ENCODE data around the gene GNG13. TPM values are rescaled to one million over a fixed set of nuclear protein-coding genes. Genes with fewer than 3 reads are reported as not detected.

The GNG13 gene
- total and polyA plus RNA-seq, 2 of the 4 experiments (the other 2 are of a cell fraction) = not detected

DNA sequence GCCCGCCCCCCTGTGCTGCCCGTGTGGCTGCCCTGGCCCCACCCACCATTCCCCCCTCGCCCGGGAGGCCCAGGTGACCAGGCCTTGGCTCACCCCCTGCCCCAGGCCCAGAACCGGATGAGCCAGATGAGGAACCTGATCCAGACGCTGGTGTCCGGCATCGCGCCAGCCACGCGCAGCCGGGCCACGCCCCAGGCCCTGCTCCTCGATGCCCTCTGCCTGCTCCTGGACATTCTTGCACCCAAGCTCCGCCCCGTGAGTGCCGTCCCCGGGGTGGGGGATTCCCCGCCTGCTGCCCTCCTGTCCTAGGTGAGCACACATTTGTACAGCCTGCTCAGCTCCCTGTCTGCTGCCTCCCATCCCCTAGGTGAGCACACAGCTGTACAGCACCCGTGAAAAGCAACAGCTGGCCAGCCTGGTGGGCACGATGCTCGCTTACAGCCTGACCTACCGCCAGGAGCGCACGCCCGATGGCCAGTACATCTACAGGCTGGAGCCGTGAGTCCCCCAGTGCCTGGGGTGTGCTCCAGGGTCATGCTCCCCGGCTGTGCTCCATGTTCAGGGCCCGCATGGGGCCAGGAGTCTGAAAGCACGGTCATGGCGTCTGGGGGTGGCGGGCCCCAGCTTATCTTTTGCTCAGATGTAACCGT lies 4.8 kb downstream of the GNG13 start:
- H3K18ac ChIP-seq (ENCODE audit: low read depth, low read length) = no peak overlapping the region

More for the DNA sequence above, 4.8 kb downstream of the GNG13 start:
- Histone ChIP-seq H3K14ac (replicated peaks; ENCODE audit: low read depth, low read length) (no peak overlapping the region), H4K8ac (ENCODE audit: low read depth in 2 of 2, low read length in 2 of 2) (no peak overlapping the region), H3K79me1 (ENCODE audit: low read depth in 1 of 2, low read length in 2 of 2) (no peaks in the 10 kb centered on the region), H2BK5ac (ENCODE audit: low read depth, low read length, poor library complexity, severe bottlenecking) (no peak overlapping the region), H2BK120ac (ENCODE audit: low read depth, low read length) (no peak overlapping the region), H4K91ac (ENCODE audit: insufficient read depth, low read depth, low read length) (no peak overlapping the region), H3K4ac (ENCODE audit: low read depth, low read length) (no peak overlapping the region), H3K27ac (ENCODE audit: insufficient read depth, low read length) (no peak overlapping the region), H2AK5ac (ENCODE audit: low read depth, low read length) (no peak overlapping the region), H3K27me3 (ENCODE audit: control insufficient read depth, insufficient read depth, low read length) (peaks cover 10% of the 10 kb centered on the region; the same call in 1 of the 2 replicates), H2AFZ (replicated peaks; ENCODE audit: low read length, poor library complexity) (no peak overlapping the region), H3K4me2 (ENCODE audit: low read depth, low read length) (no peak overlapping the region), H3K4me1 (ENCODE audit: control insufficient read depth, insufficient read depth, low read length) (no peaks in the 10 kb centered on the region), H4K5ac (ENCODE audit: low read depth, low read length) (no peak overlapping the region), H3K9me3 (ENCODE audit: control insufficient read depth, insufficient read depth, low read length) (no peaks in the 10 kb centered on the region), H3K36me3 (ENCODE audit: control insufficient read depth, insufficient read depth, low read length) (peaks cover 10% of the 10 kb centered on the region), H3K9ac (ENCODE audit: low read depth, low read length) (no peak overlapping the region), H2BK20ac (ENCODE audit: low read depth, low read length) (no peak overlapping the region), H2AK9ac (replicated peaks; ENCODE audit: low read depth, low read length, poor library complexity) (no peak overlapping the region), H3K4me3 (ENCODE audit: insufficient read depth, low read depth, low read length) (no peak overlapping the region), H3K56ac (ENCODE audit: extremely low read depth, insufficient read depth, low read length) (no peak overlapping the region), H3K23ac (ENCODE audit: low read depth, low read length) (no peak overlapping the region), H2BK15ac (ENCODE audit: low read depth, low read length) (no peak overlapping the region), H3K9me1 (ENCODE audit: insufficient read depth, low read length) (no peaks in the 10 kb centered on the region), H4K20me1 (ENCODE audit: insufficient read depth, low read length) (no peaks in the 10 kb centered on the region)
- ChIA-PET CTCF (no interaction called here), POLR2A (ENCODE audit: unreplicated experiment) (no interaction called here)
- BruUV-seq (replicated peaks) = no TSS peak
- in situ Hi-C loops (cut with MboI; ENCODE audit: low sequenced_read_pairs) (no loop called here), dilution Hi-C loops (cut with HindIII; ENCODE audit: low sequenced_read_pairs, unreplicated experiment) (no loop called here), intact Hi-C loops (cut with micrococcal nuclease) (no loop called here)
- TF ChIP-seq MAFK (IDR thresholded peaks at IDR 0.05; ENCODE audit: low read depth, low read length) = no peak
- no peak for TF ChIP-seq CHD1 (IDR thresholded peaks at IDR 0.05; ENCODE audit: low read depth, low read length)
- ATAC-seq (ENCODE audit: low read depth) (no peak), DNase-seq (no peak)
- 95% methylated on average over 15 of the region's 33 CpGs; no CpG with 5 or more reads in 1 of the 2 experiments for WGBS, 2 experiments (ENCODE audit: extremely low coverage in 2 of 2, insufficient read length in 1 of 2)

All from IMR-90 (cell line).